ENCODE results near the gene ADGRG3. TPM values are rescaled to one million over a fixed set of nuclear protein-coding genes. Genes with fewer than 3 reads are reported as not detected.
A peak's percentile ranks its signal among the peaks of the same experiment; 100 is the strongest.

ADGRG3 gene
- total and polyA plus RNA-seq, 9 of the 15 experiments (the other 6 are each of a cell fraction or from before 2014, with no cell fraction given) = 0.09 to 0.52 (median 0.14) TPM; not detected in 3

DNA sequence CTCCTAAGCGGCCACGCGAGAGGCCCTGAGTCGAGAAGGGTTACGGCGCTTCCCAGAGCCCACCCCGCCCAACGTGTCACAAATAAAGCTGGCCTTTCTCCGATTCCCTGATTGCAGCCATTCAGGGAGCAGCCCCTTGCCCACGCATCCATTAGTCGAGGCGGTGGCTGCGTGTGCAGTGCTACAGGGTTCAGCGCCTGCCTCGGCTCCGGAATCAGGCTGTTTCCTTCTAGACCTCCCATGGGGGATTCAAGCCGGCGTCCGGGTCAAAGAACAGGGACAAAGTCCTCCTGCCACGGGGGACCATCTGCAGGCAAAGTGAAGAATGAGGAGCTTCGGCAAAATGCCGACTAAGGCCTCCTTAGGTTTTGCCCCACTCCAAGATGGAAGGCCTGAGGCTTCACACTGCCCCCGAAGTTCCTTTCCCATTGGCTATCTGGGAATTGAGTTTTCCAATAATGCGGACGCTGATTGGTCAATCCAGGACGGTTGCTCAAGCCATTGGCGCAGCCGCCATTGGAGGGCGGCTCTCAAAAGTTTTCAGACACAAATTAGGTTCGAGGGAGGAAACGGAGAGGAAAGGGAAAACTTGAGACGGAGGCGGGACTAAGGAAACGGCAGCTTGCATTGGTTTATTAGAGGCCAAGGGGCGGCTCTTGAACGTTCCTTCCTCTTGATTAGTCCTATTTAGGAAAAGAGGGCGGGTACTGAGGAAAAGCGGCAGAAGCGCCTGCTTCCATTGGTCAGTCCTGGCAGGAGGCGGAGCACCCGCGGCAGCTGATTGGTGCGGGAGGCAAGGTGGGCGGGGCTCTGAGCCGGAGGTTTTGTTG, 67.0 kb downstream of the ADGRG3 start (continued):
- TF ChIP-seq, protein P1, sequence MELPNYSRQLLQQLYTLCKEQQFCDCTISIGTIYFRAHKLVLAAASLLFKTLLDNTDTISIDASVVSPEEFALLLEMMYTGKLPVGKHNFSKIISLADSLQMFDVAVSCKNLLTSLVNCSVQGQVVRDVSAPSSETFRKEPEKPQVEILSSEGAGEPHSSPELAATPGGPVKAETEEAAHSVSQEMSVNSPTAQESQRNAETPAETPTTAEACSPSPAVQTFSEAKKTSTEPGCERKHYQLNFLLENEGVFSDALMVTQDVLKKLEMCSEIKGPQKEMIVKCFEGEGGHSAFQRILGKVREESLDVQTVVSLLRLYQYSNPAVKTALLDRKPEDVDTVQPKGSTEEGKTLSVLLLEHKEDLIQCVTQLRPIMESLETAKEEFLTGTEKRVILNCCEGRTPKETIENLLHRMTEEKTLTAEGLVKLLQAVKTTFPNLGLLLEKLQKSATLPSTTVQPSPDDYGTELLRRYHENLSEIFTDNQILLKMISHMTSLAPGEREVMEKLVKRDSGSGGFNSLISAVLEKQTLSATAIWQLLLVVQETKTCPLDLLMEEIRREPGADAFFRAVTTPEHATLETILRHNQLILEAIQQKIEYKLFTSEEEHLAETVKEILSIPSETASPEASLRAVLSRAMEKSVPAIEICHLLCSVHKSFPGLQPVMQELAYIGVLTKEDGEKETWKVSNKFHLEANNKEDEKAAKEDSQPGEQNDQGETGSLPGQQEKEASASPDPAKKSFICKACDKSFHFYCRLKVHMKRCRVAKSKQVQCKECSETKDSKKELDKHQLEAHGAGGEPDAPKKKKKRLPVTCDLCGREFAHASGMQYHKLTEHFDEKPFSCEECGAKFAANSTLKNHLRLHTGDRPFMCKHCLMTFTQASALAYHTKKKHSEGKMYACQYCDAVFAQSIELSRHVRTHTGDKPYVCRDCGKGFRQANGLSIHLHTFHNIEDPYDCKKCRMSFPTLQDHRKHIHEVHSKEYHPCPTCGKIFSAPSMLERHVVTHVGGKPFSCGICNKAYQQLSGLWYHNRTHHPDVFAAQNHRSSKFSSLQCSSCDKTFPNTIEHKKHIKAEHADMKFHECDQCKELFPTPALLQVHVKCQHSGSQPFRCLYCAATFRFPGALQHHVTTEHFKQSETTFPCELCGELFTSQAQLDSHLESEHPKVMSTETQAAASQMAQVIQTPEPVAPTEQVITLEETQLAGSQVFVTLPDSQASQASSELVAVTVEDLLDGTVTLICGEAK (IDR thresholded peaks at IDR 0.05) = peak; percentile 90
- TF ChIP-seq, protein P1 (CRISPR knock-in tag; IDR thresholded peaks at IDR 0.05) = no peak
- TF ChIP-seq, protein P2, sequence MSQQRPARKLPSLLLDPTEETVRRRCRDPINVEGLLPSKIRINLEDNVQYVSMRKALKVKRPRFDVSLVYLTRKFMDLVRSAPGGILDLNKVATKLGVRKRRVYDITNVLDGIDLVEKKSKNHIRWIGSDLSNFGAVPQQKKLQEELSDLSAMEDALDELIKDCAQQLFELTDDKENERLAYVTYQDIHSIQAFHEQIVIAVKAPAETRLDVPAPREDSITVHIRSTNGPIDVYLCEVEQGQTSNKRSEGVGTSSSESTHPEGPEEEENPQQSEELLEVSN (IDR thresholded peaks at IDR 0.05; ENCODE audit: borderline replicate concordance in 1 of 2, extremely low read depth in 1 of 2, insufficient read depth in 1 of 2, insufficient read length in 1 of 2, low read depth in 1 of 2, low read length in 1 of 2, poor library complexity in 1 of 2, severe bottlenecking in 1 of 2) = peak in 1 of 2 experiments; percentile 73
- TF ChIP-seq ZNF384 (IDR thresholded peaks at IDR 0.05; ENCODE audit: low read depth, low read length) (no peak), GABPB2 (CRISPR knock-in tag; conservative IDR thresholded peaks at IDR 0.05) (no peak), MAFF (IDR thresholded peaks at IDR 0.05; ENCODE audit: low read length) (peak; percentile 64; the same call in 1 of the 2 replicates), HNRNPUL1 (IDR thresholded peaks at IDR 0.05; ENCODE audit: low read length) (no peak), ETV6 (IDR thresholded peaks at IDR 0.05; ENCODE audit: borderline replicate concordance in 1 of 2, low read depth in 2 of 2, low read length in 1 of 2) (no peak), ETV6 (CRISPR knock-in tag; IDR thresholded peaks at IDR 0.05; ENCODE audit: borderline replicate concordance) (no peak), ZKSCAN3 (CRISPR knock-in tag; IDR thresholded peaks at IDR 0.05) (no peak), U2AF1 (optimal IDR thresholded peaks at IDR 0.05; ENCODE audit: low read depth, low read length) (no peak), MEF2A (IDR thresholded peaks at IDR 0.05; ENCODE audit: control insufficient read depth, low read depth, low read length) (no peak), ZNF644 (tag; IDR thresholded peaks at IDR 0.05; ENCODE audit: low read depth) (no peak), CBX5 (IDR thresholded peaks at IDR 0.05; ENCODE audit: borderline replicate concordance, low read depth) (no peak)
- TF ChIP-seq, protein P3, sequence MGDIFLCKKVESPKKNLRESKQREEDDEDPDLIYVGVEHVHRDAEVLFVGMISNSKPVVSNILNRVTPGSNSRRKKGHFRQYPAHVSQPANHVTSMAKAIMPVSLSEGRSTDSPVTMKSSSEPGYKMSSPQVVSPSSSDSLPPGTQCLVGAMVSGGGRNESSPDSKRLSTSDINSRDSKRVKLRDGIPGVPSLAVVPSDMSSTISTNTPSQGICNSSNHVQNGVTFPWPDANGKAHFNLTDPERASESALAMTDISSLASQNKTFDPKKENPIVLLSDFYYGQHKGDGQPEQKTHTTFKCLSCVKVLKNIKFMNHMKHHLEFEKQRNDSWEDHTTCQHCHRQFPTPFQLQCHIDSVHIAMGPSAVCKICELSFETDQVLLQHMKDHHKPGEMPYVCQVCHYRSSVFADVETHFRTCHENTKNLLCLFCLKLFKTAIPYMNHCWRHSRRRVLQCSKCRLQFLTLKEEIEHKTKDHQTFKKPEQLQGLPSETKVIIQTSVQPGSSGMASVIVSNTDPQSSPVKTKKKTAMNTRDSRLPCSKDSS (IDR thresholded peaks at IDR 0.05; ENCODE audit: low read depth, partially characterized antibody) = no peak
